IPS-18c (cell line): Measurements from ENCODE around the gene TPSG1.
"Not testable (repeated sequence)": the region's sequence is repeated elsewhere in the genome, so short reads cannot be mapped to it uniquely, and the experiment has no call there.

Experiments
- H3K4me3 ChIP-seq: 2 replicates; pipeline ENCODE4 v1.7.0; 2013; ENCODE audit warnings: low read depth, mild to moderate bottlenecking, low read length, moderate library complexity; ENCODE audit not compliant: insufficient read depth
- H3K9me3 ChIP-seq: one replicate; pipeline ENCODE4 v1.6.1; 2013; ENCODE audit warnings: mild to moderate bottlenecking, low read length, moderate library complexity; ENCODE audit not compliant: control insufficient read depth, insufficient read depth

Gene TPSG1

DNA sequence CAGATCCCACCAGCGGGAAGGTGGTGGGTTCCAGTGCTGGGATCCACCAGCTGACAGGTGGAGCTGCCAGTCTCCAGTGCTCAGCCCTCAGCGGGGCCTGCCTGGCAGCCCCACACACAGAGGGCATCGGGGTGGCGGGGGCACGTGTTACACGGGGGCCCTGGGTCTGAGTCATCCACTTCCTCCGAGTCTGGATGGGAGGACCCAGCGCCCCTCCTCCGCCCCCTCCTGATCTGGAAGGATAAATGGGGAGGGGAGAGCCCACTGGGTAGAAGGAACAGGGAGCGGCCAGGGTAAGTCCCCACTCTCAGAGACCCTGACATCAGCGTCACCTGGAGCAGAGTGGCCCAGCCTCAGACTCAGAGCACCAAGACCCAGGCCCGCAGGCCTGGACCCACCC, 15.4 kb upstream of the TPSG1 start, which contains the start of gene TPSAB1:
Gene TPSAB1, plus strand, starts transcription at position 270 of the 400 bp plus-strand sequence. CDS start 234 bp downstream, outside the sequence.
- not testable (repeated sequence) for H3K4me3 ChIP-seq, H3K9me3 ChIP-seq

DNA sequence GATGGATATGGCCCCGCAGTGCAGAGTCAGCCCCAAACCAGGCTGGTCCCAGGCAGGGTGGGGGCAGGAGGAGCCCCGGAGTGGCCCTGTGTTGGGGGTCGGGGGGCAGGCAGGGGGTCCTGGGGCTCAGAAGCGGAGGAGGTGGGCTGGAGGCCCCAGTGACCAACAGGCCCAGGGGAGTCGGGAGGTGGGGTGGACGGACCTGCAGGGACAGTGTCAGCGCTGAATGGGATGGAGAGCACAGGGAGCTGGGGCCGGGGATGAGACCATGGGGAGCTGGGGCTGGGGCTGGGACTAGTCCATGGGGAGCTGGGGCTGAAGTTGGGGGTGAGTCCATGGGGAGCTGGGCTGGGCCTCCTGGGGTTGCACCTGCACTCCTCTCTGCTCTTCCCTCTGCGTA, 14.5 kb upstream of the TPSG1 start:
- not testable (repeated sequence) for H3K9me3 ChIP-seq, H3K4me3 ChIP-seq

DNA sequence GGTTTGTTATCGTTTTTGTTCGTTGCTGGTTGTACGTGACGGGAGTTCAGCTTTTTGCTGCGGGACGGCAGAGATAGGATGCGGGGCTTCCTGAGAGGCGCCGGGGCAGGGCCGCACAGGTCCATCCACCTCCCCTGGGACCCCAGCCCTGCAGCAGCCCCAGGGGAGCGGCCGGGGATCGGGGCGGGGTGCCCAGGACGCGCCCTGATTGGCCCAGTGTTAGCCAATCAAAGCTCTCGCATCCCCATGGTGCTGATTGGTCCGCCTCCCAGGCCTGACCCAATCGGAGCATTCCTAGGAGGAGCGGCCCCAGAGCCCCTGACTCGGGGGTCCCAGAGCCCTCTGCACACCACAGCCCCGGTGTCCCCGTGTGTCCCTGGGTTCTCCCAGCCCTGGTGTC, 13.8 kb upstream of the TPSG1 start:
- H3K9me3 ChIP-seq, H3K4me3 ChIP-seq: not testable (repeated sequence)

DNA sequence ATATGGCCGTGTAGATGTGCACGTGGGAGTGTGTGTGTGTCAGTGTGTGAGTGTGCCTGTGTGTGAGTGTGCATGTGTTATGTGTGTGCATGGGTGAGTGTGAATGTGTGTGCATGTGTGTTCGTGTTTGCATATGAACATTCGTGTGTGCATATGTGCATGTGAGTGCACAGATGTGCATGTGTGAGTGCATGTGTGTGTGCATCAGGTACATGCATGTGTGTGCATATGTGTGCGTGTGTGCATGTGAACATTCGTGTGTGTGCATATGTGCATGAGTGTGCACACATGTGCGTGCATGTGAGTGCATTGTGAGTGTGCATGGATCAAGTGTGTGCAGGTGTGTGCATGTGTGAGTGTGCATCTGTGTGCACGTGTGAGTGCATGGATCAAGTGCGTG, 12.9 kb upstream of the TPSG1 start:
- Histone ChIP-seq H3K4me3 (no peak overlapping the region), H3K9me3 (no peaks in the 10 kb centered on the region)

DNA sequence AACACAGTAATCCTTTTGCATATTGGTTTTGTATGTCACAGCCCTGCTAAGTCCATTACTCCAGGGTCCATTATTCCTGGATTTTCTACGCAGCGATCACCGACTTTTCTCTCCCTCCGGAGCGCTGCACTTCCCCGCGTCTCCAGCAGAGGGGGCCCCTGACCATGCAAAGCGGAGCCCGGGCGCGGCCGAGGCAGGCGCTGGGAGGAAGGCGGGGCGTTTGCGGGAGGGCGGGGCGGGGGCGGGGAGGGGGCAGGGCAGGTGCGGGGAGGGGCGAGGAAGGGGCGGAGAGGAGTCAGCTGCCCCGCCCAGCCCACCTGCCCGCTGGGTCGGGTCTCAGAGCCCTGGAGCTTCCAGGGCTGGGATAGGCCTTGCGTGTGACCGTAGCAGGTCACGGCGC, 11.6 kb upstream of the TPSG1 start:
- H3K9me3 ChIP-seq, H3K4me3 ChIP-seq: not testable (repeated sequence)

DNA sequence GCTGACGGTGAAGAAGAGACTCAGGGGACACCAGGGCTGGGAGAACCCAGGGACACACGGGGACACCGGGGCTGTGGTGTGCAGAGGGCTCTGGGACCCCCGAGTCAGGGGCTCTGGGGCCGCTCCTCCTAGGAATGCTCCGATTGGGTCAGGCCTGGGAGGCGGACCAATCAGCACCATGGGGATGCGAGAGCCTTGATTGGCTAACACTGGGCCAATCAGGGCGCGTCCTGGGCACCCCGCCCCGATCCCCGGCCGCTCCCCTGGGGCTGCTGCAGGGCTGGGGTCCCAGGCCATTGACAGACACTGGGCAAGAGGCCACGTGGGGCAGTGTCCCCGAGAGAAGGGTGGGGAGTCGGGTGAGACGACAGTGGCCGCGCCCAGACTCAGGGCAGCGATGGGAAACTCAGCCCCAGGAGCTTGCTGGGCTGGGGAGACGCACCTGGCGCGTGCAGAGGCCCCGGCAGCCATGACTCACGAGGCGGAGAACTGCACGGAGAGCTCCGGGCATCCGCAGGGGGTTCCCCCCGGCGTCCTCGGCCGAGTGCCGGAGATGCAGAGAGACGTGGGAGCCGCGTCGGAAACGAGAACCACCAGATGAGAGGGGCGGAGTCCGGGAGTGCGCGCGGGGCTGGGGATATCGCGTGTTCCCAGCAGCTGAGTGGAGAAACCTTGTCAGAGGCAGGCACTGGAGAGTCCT, 7.1 kb upstream of the TPSG1 start:
- H3K4me3 ChIP-seq, H3K9me3 ChIP-seq: not testable (repeated sequence)

DNA sequence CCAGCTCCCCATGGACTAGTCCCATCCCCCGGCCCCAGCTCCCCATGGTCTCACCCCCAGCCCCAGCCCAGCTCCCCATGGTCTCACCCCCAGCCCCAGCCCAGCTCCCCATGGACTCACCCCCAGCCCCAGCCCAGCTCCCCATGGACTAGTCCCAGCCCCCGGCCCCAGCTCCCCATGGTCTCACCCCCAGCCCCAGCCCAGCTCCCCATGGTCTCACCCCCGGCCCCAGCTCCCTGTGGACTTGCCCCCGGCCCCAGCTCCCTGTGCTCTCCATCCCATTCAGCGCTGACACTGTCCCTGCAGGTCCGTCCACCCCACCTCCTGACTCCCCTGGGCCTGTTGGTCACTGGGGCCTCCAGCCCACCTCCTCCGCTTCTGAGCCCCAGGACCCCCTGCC, 6.2 kb upstream of the TPSG1 start:
- H3K4me3 ChIP-seq, H3K9me3 ChIP-seq: not testable (repeated sequence)

DNA sequence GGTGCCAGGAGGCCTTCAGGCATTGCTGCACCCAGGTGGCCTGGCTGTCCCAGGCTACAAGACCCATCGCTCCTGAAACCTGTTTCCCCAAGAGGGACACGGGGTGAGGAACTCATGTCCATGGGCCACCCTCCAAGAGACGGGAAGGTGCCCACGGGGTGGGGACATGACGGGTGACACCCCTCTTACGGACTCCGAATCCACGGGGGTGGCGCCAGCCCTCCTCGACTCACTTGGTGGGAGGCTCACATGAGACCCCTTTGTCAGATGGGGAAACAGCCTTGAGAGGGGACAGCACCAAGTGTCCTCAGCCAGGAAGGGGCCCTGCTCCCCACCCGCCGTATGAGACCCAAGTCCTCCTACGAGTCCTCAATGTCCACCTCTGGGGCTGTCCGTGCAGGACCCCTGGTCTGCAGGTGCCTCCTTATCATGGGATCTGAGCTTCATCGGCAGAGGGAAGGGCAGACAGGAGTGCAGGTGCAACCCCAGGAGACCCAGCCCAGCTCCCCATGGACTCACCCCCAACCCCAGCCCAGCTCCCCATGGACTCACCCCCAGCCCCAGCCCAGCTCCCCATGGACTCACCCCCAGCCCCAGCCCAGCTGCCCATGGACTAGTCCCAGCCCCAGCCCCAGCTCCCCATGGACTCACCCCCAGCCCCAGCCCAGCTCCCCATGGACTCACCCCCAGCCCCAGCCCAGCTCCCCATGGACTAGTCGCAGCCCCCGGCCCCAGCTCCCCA, 5.6 kb upstream of the TPSG1 start:
- not testable (repeated sequence) for H3K4me3 ChIP-seq, H3K9me3 ChIP-seq

DNA sequence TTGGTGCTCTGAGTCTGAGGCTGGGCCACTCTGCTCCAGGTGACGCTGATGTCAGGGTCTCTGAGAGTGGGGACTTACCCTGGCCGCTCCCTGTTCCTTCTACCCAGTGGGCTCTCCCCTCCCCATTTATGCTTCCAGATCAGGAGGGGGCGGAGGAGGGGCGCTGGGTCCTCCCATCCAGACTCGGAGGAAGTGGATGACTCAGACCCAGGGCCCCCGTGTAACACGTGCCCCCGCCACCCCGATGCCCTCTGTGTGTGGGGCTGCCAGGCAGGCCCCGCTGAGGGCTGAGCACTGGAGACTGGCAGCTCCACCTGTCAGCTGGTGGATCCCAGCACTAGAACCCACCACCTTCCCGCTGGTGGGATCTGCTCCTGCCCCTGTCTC, 5.0 kb upstream of the TPSG1 start, which contains the start of gene TPSB2:
Gene TPSB2, minus strand, starts transcription at position 101 of the 387 bp plus-strand sequence. CDS start 233 bp downstream, outside the sequence.
- not testable (repeated sequence) for H3K4me3 ChIP-seq, H3K9me3 ChIP-seq

DNA sequence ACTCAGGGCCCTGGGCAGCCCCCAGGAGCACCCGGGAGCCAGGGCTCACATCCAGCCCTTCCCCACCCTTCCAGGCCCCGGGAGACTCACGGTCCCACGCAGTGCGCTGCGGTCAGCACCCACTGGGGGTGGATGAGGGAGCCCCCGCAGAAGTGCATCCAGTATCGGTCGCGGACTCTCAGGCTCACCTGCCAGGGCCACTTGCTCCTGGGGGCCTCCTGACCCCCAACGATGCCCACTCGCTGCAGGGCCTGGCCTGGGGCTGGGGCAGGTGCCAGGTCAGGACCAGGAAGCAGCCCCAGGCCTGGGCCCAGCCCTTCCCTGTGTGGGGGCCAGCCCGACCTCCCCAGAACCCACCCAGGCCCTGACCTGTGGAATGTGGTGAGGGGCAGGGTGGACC, 4.4 kb upstream of the TPSG1 start:
- not testable (repeated sequence) for H3K9me3 ChIP-seq, H3K4me3 ChIP-seq

DNA sequence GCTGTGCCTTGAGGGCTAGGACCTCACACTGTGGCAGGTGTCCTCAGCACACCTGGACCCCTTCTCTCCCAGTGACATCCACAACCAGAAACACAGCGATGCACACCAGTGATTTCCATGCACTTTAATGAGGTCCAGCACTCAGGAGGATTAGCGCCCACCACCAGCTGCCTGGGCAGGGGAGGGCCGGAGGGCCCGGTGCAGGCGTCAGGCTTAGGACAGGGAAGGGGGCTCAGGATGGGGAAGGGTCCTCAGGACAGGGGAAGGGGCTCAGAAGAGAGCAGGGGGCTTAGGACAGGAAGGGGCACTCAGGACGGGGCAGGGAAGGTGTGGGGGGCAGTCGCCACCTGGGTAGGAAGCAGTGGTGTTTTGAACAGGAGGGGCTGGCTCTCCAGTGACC, 3.2 kb upstream of the TPSG1 start:
- not testable (repeated sequence) for H3K4me3 ChIP-seq, H3K9me3 ChIP-seq

DNA sequence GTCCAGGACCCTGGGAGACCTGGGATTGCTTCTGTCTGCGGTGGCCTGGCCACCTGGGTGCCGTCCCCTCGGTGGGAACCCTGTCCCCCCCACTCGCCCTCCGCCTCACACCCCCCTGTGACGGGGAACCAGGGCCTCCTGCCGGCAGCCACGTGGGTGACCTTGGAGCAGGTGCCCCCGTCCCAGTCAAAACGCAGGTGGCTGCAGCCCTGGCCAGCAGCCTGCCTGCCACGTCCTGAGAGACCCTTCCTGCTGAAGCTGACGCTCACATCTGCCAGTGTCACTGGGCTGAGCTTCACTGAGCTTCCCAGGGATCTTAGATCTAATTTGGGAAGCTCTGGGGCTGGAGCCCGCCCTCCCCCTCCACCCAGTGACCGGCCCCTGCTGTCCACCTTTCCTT, 1.6 kb upstream of the TPSG1 start:
- not testable (repeated sequence) for H3K9me3 ChIP-seq, H3K4me3 ChIP-seq

DNA sequence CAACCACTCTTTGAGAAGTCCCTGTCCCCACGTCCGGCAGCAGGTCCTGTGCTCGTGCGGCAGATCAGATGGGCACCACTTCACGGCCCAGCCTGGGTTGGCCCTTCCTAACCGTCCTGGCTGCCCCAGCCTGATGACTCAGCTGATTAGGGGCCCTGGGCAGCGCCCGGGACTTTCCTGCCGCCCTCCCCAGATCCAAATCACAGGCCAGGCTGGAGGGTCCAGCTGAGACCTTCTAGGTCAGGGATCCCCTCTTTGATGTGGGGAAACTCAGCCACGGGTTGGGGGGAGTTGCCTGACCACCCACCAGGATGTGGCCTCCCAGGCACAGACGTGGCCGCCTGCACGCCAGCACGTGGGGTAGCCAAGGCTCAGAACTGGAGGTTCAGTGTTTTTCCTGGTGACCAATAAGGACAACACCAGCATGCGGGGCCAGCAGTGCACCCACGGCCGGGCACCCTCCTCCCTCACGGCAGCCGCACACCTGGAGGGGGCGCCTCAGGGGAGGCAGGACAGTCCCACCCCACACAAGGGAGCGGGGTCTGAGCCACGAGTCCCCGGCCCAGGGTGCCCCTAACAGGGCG, 752 bp upstream of the TPSG1 start:
- H3K9me3 ChIP-seq, H3K4me3 ChIP-seq: not testable (repeated sequence)

DNA sequence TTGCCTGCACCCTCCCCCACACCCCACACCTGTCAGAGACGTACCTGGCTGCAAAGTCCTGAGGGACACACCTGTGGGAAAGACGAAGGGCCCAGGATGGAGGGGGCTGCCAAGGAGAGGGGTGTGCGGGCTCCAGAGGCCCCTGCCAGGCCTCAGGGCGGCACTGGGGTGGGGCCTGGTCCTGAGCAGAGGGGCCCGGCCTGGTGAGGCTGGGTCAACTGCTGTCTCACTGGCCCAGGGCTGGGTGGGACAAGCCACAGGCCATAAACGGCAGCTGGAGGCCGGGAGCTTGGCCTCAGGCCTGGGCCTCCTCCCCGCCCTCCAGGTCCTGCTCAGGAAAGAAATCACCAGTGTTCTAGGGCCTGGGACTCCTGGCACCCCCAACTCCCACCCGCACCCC, 510 bp downstream of the TPSG1 start:
- H3K9me3 ChIP-seq = peaks cover 2% of the 10 kb centered on the region
- H3K4me3 ChIP-seq = no peak overlapping the region

DNA sequence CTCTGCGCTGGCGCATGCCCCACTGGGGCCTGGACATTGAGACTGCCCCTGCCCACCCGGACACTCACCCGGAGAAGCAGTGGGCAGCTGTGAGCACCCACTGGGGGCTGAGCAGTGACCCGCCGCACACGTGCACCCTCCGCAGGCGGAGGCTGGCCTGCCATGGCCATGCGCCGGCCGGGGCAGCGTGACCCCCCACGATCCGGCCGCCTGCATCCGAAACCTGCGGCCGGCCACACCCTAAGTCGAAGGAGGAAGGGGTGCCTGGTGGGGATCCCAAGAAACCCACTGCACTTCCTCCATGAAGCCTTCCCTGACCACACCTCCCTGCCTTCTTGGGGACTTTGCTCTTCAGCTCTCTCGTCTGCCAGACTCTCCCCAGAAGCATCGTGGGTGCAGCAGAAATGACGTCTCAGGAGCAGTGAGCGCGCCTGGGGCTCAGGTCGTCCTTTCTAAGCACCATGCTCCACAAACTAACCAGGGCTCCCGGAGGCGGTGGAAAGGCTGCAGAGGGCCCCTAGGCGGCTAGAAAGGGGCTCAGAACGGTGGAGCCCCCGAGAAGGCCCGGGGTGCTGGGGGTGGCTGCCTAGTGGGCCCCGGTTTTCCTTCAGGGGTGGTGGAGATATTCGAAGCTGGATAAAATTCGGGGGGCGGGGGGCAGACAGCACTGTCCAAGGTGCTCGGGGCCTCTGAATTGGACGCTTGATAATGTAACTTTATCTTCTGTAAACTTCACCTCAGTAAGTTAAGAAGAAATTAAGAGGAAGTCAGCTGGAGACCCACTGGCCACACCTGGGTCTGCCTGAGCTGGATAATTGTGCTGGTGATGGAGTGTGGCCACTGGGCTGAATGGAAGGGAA, 1.5 kb downstream of the TPSG1 start:
- no peak overlapping the region for H3K4me3 ChIP-seq
- H3K9me3 ChIP-seq = peaks cover 2% of the 10 kb centered on the region

DNA sequence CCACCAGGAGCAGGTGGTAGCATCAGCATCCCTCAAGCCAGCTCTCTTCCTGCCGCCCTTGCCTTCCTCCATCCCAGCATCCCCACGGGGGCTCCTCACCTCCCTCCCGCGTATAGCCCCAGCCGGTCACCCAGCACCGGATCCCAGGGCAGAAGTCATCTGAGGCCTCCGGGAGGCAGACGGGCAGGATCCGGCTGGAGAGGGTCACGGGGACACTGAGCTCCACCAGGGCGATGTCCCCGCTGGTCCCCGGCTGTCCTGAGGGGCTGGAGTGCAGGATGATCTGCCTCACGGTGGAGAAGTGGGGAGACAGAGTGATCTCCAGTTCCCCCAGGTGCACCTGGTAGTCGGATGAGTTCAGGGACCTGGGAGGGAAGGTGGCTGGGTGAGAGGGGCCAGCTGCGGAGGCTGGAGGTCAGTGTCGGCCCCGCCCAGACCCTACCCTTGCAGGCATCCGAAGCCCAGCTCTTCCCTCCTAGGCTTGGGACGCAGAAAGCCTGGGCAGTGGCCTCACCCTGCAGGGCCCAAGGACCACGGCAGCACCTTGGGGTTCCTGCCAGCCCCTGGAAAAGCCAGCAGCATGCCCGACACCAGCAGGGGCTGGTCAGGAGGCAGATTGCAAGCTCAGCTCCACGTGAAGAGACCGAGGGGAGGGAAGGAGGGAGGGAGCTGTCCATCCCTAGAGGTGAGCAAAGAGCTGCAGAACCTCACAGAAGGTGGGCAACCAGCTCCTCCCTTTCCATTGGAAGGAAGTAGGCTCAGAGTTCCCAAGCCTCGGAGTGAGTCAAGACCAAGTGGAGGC, 2.3 kb downstream of the TPSG1 start:
- peaks cover 2% of the 10 kb centered on the region for H3K9me3 ChIP-seq
- no peak overlapping the region for H3K4me3 ChIP-seq
